Stimulated activated CD4-positive, alpha-beta T cell treated with anti-CD3 and anti-CD28 coated beads, TNF-alpha, amount 100 ng/mL, for 4 hours (primary cell): ENCODE data around the gene OR1N1.
"Not testable (repeated sequence)": the region's sequence is repeated elsewhere in the genome, so short reads cannot be mapped to it uniquely, and the experiment has no call there.

Source experiments
- DNase-seq, 3 experiments: peaks; one replicate each; pipeline ENCODE4 v3.0.0-alpha.2; 2020; ENCODE audit warnings: low read depth in 3 of 3

OR1N1 gene, protein sequence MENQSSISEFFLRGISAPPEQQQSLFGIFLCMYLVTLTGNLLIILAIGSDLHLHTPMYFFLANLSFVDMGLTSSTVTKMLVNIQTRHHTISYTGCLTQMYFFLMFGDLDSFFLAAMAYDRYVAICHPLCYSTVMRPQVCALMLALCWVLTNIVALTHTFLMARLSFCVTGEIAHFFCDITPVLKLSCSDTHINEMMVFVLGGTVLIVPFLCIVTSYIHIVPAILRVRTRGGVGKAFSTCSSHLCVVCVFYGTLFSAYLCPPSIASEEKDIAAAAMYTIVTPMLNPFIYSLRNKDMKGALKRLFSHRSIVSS

DNA sequence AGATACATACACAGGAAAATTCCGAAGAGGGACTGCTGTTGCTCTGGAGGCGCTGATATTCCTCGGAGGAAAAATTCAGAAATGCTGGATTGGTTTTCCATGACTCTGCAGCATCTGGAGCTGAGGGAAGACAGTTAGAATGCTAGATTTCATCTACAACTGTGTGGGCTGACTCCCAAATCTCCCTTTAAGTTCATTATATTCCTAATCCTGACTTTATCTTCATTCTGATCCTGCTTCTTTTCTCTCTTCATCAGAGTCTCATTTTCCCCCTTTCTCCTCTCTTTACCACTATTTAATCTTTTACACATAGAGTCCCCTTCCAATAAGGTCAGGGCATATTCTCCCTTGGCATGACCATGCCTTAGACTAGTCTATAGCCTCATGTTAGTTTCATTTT lies at the start of gene OR1N1:
OR1N1 (minus strand) TSS at position 101 of the 400 bp plus-strand sequence; CDS start at position 101, 0 bp downstream.
- DNase-seq: no peak

DNA sequence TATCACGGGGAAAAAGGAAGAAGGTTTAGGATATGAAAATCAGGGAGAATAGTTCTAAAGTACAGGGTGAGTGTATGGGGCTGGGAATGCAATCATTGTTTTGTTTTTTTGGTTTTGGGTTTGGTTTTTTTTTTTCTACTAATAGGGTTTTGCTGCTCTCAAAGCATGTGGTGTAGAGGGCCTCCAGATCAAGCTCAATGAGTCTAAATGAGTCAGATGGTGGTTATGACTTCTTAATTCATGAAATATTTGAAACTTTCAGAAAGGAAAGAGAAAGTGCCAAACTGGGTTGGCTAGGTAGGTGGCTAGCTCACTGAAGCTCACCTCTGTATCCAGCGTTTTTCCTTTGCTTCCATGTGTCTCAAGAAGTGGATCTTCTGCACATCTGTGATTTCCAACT lies 45.4 kb upstream of the OR1N1 start:
- no peak for DNase-seq

- DNase-seq: no peak
Observed at GRCh38 chr9:122567901-122568300, 40.8 kb upstream of the OR1N1 start.

GRCh38 chr9:122562134-122562760 lies 35.2 kb upstream of the OR1N1 start:
- no peak for DNase-seq

DNA sequence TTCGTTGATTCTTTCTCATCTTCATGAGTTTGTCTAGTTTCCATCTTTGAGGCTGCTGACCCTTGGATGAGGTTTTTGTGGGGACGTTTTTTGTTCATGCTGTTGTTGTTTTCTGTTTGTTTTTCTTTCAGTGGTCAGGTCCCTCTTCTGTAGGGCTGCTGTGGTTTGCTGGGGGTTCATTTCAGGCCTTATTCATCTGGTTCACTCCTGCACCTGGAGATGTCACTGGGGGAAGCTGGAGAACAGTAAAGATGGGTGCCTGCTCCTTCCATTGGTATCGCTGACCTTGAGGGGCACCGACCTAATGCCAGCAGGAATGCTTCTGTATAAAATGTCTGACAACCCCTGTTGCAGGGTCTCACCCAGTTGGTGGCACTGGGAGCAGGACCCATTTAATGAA lies 34.4 kb upstream of the OR1N1 start:
- no peak for DNase-seq

- no peak for DNase-seq
Observed at GRCh38 chr9:122552812-122553211, 25.7 kb upstream of the OR1N1 start, which contains the start of gene OR1N2. Gene OR1N2 (plus strand): TSS chr9:122553112. CDS start chr9:122553212, 100 bp downstream.

GRCh38 chr9:122551371-122551770 lies 24.3 kb upstream of the OR1N1 start:
- DNase-seq: no peak

DNA sequence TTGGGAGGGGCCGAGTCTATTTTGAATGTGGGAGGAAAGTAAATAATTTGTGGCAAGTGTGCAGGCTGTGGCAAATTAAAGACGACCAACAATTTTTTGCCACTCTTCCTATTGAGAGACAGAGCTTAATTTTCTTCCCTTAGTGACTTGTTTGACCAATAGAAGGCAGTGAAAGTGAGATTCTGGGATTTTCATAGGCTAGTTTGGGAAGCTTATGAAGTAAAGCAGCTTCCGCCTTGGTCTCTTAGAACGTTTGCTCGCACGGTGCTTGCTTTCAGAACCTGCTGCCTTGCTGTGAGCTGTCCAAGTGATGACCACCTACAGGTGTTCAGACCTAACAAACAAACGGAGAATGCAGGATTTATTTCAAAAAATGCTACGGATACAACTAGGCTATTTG lies 19.1 kb upstream of the OR1N1 start:
- no peak for DNase-seq

- no peak for DNase-seq
Observed at GRCh38 chr9:122538757-122539156, 11.7 kb upstream of the OR1N1 start.

DNA sequence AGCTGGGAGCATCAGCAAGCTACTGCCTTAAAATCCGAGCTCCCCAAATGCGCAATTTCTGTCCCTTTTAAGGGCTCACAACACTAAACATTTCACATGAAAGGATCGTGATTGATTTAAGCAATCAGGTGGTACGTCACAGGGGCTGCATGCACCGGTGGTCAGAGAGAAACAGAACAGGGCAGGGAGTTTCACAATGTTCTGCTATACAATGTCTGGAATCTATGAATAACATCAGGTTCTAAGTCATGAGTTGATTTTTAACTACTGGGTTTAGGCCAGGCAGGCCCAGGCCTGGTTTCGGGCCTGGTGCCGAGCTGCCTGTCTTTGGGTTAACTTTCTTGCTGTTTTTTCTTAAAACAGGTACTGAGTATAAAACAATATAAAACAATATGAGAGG lies 10.0 kb upstream of the OR1N1 start:
- DNase-seq: not testable (repeated sequence)

DNA sequence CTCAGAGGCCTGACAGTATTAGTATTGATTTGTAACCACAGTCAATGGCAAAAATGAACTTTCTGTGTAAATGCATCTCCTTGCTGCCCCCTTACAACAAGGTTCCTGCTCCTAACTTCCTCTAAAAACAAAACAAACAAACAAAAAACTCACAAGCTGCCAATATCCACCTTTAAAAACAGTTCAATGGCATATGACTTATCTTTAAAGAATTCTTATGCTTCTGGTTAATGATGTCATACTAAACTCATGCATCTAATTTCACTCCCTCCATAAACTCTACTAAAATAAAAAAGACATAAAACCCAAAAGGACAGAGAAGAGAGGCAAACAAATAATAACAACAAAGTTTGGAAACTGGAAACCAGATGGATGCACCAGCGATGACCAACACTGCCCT lies 9.0 kb upstream of the OR1N1 start:
- DNase-seq: no peak

DNA sequence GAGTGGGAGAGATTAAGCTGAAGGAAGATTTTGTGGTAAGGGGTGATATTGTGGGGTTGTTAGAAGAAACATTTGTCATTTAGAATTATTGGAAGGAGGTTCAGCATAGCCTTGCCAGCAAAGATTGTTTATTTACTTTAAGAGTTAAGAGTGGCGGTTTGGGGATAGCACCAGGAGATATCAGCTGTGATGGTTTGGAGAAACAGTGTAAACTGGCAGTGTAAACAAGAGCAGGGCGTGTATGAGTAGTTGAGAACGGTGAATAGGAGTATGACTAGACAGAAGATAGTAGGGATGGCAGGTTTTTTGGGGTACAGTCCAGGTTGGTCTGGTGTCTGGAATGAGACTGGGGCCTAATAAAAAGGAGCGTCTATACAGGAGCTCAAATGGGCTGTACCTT lies 4.1 kb upstream of the OR1N1 start:
- not testable (repeated sequence) for DNase-seq

DNA sequence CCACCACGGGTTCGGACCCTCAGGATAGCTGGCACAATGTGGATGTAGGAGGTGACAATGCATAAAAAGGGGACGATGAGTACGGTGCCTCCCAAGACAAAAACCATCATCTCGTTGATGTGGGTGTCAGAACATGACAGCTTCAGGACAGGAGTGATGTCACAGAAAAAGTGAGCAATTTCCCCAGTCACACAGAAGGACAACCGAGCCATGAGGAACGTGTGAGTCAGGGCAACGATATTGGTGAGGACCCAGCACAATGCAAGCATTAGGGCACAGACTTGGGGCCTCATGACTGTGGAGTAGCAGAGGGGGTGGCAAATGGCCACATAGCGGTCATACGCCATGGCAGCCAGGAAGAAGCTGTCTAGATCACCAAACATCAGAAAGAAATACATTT lies 491 bp downstream of the OR1N1 start:
- DNase-seq: no peak

DNA sequence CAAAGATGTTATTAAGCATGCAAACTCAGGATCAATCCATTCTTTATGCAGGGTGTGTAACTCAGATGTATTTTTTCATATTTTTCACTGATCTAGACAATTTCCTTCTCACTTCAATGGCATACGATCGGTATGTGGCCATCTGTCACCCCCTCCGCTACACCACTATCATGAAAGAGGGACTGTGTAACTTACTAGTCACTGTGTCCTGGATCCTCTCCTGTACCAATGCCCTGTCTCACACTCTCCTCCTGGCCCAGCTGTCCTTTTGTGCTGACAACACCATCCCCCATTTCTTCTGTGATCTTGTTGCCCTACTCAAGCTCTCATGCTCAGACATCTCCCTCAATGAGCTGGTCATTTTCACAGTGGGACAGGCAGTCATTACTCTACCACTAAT lies 7.7 kb downstream of the OR1N1 start:
- DNase-seq: no peak

GRCh38 chr9:122518841-122519240 lies 8.3 kb downstream of the OR1N1 start, which contains the start of gene OR1J4:
Gene OR1J4 (plus strand): TSS chr9:122519141. CDS start chr9:122519141, 0 bp downstream.
- DNase-seq: no peak

DNA sequence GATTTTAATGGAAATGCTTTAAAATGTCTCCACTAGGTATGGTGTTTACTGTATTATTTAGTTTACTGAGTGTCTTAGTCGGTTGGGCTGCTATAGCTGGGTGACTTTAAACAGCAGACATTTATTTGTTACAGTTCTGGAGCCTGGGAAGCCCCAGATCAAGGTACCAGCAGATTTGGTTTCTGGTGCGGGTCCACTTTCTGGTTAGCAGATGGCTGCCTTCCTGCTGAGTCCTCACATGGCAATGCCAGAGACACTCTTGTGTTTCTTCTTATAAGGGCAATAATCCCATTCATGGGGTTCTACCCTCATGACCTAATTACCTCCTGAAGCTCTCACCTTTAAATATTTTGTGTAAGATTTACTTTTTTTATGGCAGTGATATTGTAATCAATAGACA lies 8.9 kb downstream of the OR1N1 start:
- no peak for DNase-seq

DNA sequence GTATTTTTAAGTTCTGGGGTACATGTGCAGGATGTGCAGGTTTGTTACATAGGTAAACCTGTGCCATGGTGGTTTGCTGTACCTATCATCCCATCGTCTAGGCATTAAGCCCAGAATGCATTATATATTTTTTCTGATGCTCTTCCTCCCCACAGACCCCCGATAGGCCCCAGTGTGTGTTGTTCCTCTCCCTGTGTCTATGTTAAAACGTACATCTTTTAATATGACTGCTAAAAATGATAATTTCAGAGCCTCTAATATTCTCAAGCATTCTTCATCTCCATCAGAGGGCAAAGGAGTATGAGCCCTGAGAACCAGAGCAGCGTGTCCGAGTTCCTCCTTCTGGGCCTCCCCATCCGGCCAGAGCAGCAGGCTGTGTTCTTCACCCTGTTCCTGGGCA lies 16.6 kb downstream of the OR1N1 start, which contains the start of gene OR1J2:
OR1J2 (plus strand) TSS at position 301 of the 400 bp plus-strand sequence; CDS start at position 301, 0 bp downstream.
- DNase-seq: no peak

- DNase-seq: no peak
Observed at GRCh38 chr9:122506964-122507363, 20.1 kb downstream of the OR1N1 start.

DNA sequence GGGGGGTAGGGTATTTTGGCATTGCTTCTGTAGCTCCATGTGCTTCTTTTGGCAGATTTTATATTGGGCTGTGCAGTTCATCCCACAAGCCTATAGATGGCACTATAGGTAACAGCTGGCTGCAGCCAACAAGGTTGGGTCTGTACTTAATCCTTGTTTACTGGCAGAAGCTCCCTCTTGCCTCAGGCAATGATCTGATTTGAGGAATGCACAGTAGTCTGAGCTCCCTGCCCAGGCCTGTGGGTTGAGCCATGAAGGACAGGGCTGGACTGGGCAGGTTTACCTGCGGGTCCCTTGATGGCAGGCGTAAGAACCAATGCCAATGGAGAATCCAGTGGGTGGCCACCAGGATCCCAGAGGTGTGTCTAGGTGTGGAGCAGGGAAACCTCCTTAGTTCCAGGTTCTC lies 28.2 kb downstream of the OR1N1 start:
- no peak for DNase-seq

DNA sequence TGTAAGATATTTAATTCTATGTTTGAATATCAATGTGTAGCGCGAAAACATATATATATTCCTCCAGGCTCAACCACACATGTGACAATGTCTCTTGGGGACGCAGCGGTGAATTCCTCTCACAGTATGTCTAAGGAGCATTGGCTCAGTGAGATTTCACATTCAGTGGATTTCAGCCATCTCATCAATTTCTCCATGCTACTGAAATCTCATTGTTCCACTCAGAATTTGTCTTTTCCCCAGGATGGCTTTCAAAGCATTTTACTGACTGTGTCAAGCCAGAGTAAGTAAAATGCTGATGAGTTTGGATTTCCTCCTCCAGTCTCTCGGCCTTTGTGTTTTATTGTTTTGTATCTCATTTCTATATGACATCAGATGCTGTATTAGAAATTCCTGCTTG lies 48.0 kb downstream of the OR1N1 start:
- no peak for DNase-seq

GRCh38 chr9:122477826-122478225 lies 49.3 kb downstream of the OR1N1 start, which contains the start of gene OR1J1:
Gene OR1J1 (minus strand): TSS chr9:122477926. CDS start chr9:122477926, 0 bp downstream.
- no peak for DNase-seq

- DNase-seq: no peak
Observed at GRCh38 chr9:122477346-122477745, 49.7 kb downstream of the OR1N1 start.
